RWPE1 (cell line): ENCODE data around the gene ACP7.

Source experiments
- CTCF ChIA-PET: fragments of 350-600 bp; sonication (Branson Sonifier 250); formaldehyde crosslinking; extraction: SDS; loops from one replicate; lab custom pipeline; 2021; lab: Yijun Ruan, JAX
- POLR2A ChIA-PET: fragments of 400-600 bp; formaldehyde crosslinking; extraction: SDS; loops from one replicate; lab custom pipeline; 2020; ENCODE audit warnings: antibody characterized with exemption; ENCODE audit not compliant: low non-redundant PET; lab: Yijun Ruan, JAX
- DNase-seq: peaks from one replicate; pipeline ENCODE4 v3.0.0; 2012; ENCODE audit warnings: low spot score
- H3K27ac ChIP-seq: fragments of 450-650 bp; 2 replicates; pipeline ENCODE4 v1.5.1; 2017
- CTCF ChIP-seq: fragments of 450-650 bp; conservative IDR thresholded peaks from 2 replicates; pipeline ENCODE4 v1.5.1; 2017; ENCODE audit warnings: low read depth, mild to moderate bottlenecking

Gene ACP7

GRCh38 chr19:39131255-39131755 is 47.1 kb downstream of the ACP7 start:
- no peak for TF ChIP-seq CTCF
- H3K27ac ChIP-seq = peak overlapping the region; percentile 28
- ChIA-PET POLR2A (no interaction called here), CTCF (no interaction called here)
- DNase-seq = no peak

- CTCF ChIA-PET = interaction anchor here (0.6 kb wide), 1 partner anchor 55 kb away, joined by 3 read pairs; no protein-coding TSS in a partner anchor
- TF ChIP-seq CTCF = no peak
- no peak for DNase-seq
- H3K27ac ChIP-seq = no peak overlapping the region
- POLR2A ChIA-PET = no interaction called here
Measured at GRCh38 chr19:39132344-39132969, 48.3 kb downstream of the ACP7 start.

GRCh38 chr19:39133431-39134270 is 49.5 kb downstream of the ACP7 start:
- POLR2A ChIA-PET = no interaction called here
- no peak for DNase-seq
- H3K27ac ChIP-seq = peak overlapping the region; percentile 21
- CTCF ChIA-PET = interaction anchor here (0.6 kb wide), 1 partner anchor 16 kb away, joined by 3 read pairs; no protein-coding TSS in a partner anchor
- TF ChIP-seq CTCF = no peak

- no peak for DNase-seq
- no peak overlapping the region for H3K27ac ChIP-seq
- POLR2A ChIA-PET = no interaction called here
- no peak for TF ChIP-seq CTCF
- CTCF ChIA-PET = no interaction called here
Measured at GRCh38 chr19:39135701-39136100, 51.5 kb downstream of the ACP7 start.

- H3K27ac ChIP-seq = peak overlapping the region; percentile 50
- no peak for DNase-seq
- ChIA-PET CTCF (interaction anchor here (0.9 kb wide), 1 partner anchor 30 kb away, joined by 7 read pairs; no protein-coding TSS in a partner anchor), POLR2A (no interaction called here)
- no peak for TF ChIP-seq CTCF
Measured at GRCh38 chr19:39136225-39136940, 52.2 kb downstream of the ACP7 start.

GRCh38 chr19:39137131-39137530 is 53.0 kb downstream of the ACP7 start:
- POLR2A ChIA-PET = no interaction called here
- TF ChIP-seq CTCF = no peak
- peak overlapping the region; percentile 50 for H3K27ac ChIP-seq
- CTCF ChIA-PET = interaction anchor here (0.7 to 0.9 kb wide), 2 partner anchors 16 to 29 kb away, joined by 3 to 7 read pairs; no protein-coding TSS in a partner anchor
- no peak for DNase-seq
